Upper lobe of left lung (tissue), 6 donors: ENCODE data around the gene RGMA. TPM values are rescaled to one million over a fixed set of nuclear protein-coding genes. Genes with fewer than 3 reads are reported as not detected.

ENCODE experiments used
- ATAC-seq, 2 donors: fragments of 200-7000 bp; cut with Tn5 transposase; one replicate each; pipeline ENCODE4 v1.9.1; 2022; ENCODE audit warnings: mild to moderate bottlenecking in 2 of 2, moderate library complexity in 2 of 2; ENCODE audit not compliant: low FRiP score in 2 of 2
- DNase-seq, 2 donors: peaks; one replicate each; pipeline ENCODE4 v3.0.0-alpha.2; 2019 to 2020
- H3K27ac ChIP-seq, 4 donors: fragments of 200-600 bp; sonication (generic); one replicate each; pipeline ENCODE4 v1.5.1; 2016 to 2019
- H3K27me3 ChIP-seq, 4 donors: fragments of 200-600 bp; sonication (generic); one replicate each; pipeline ENCODE4 v1.5.1; 2017 to 2019
- H3K36me3 ChIP-seq, 4 donors: fragments of 200-600 bp; sonication (generic); one replicate each; pipeline ENCODE4 v1.5.1; 2016 to 2019
- H3K4me1 ChIP-seq, 4 donors: fragments of 200-600 bp; sonication (generic); one replicate each; pipeline ENCODE4 v1.5.1; 2018 to 2019
- H3K4me3 ChIP-seq, 4 donors: fragments of 200-600 bp; sonication (generic); one replicate each; pipeline ENCODE4 v1.5.1; 2017 to 2019; ENCODE audit warnings: mild to moderate bottlenecking in 2 of 4, moderate library complexity in 1 of 4
- H3K9me3 ChIP-seq, 4 donors: fragments of 200-600 bp; sonication (generic); one replicate each; pipeline ENCODE4 v1.5.1; 2018 to 2019
- EP300 ChIP-seq, 4 donors: sonication (generic); formaldehyde crosslinking; IDR thresholded peaks; one replicate each; pipeline ENCODE4 v1.5.1; 2017; ENCODE audit warnings: antibody characterized with exemption in 4 of 4, control low read depth in 2 of 4
- POLR2A ChIP-seq, 4 donors: fragments of 450-650 bp; IDR thresholded peaks; one replicate each; pipeline ENCODE4 v1.5.1; 2016 to 2017; ENCODE audit warnings: antibody characterized with exemption in 4 of 4, mild to moderate bottlenecking in 2 of 4
- POLR2AphosphoS5 ChIP-seq, 2 donors: sonication (generic); formaldehyde crosslinking; IDR thresholded peaks; one replicate each; pipeline ENCODE4 v1.5.1; 2017; ENCODE audit warnings: antibody characterized with exemption in 2 of 2
- WGBS, 2 donors: methylation state at CpG; one replicate each; pipeline ENCODE4 v1.1.5; 2017 to 2018; 5-methylcytosine and 5-hydroxymethylcytosine counted together
- total RNA-seq, 6 donors: library from RNA; depleted of rRNA in 4 of 6; stranded (reverse); fragments of >200 nt in 4 of 6; gene quantifications; one replicate each; pipeline versions ENCODE4 v1.1.0 to v1.2.1, GENCODE V29; 2016 to 2021
- TF ChIP-seq, protein P1 (sequence below), 6 experiments: fragments of 450-650 bp in 4 of 6; fragments of 200-600 bp in 2 of 6; sonication (generic) in 2 of 6; IDR thresholded peaks; one replicate each; pipeline ENCODE4 v1.5.1; 2016 to 2019; ENCODE audit warnings: antibody characterized with exemption in 6 of 6
- donor health status: DM: no; HTN: no; CAD: no; lungs with moderate emphysema.
- donor health status: DM: no; HTN: yes; CAD: no; lungs with severe emphysema.

RGMA gene
- total RNA-seq, 6 donors from 2014 or later = 2.3 to 14.2 (median 4.8) TPM

DNA sequence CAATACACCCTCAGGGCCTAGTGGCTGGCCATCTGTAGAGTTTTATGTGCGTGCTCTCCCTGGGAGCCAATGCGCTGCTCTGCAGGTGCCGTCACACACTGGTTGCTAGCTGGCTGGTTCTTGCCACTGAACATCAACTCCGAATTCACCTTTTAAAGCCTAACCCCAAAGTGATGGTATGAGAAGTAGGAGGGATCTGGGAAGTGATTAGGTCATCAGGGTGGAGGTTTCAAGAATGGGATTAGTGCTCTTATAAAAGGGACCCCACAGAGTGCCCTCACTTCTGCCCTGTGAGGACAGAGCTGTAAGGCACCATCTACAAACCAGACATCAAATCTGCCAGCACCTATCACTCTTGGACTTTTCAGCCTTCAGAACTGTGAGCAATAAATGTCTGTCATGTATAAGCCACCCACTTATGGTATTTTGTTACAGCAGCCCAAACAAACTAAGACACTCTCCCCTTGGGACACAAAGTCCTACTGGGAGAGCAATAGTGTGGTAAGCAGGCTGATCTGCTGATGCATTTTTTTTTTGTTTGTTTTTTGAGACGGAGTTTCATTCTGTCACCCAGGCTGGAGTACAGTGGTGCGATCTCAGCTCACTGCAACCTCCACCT, 20.3 kb downstream of the RGMA start:
- WGBS, 2 donors = 87 to 97% methylated on average over 5 to 6 of the region's 6 CpGs
- ATAC-seq = no peak

DNA sequence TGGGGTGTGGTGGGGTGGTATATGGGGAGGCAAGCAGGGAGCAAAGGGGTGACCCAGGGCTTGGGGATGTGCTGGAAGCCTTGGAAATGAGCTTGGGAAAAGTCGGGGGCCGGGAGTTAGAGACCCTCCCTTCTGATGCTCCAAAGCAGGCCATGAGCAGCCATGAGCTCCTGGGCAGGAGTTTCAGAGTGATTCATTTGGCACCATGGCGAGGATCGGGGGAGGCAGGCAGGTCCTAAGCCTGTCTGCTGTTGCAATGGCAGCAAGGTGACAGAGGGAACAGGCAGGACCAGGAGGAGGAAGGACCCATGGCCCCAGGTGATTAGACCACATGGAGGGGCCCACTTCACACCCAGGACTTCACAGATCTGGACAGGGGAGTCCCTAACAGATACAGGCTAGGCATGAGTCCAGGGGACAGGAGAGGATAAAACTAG, 21.3 kb downstream of the RGMA start:
- no peak for ATAC-seq
- WGBS, 2 donors = 73 to 81% methylated on average over 2 to 4 of the region's 4 CpGs

More for the DNA sequence above, 20.3 kb downstream of the RGMA start:
- Histone ChIP-seq H3K9me3 (no peaks in the 10 kb centered on the region), H3K4me3 (no peak overlapping the region), H3K36me3 (no peaks in the 10 kb centered on the region), H3K4me1 (peaks cover 10 to 26% (median 15%) of the 10 kb centered on the region in 4 donors), H3K27ac (no peak overlapping the region), H3K27me3 (peaks cover 0 to 13% (median 3%) of the 10 kb centered on the region in 4 donors)
- no peak for TF ChIP-seq POLR2AphosphoS5 (IDR thresholded peaks at IDR 0.05)
- TF ChIP-seq POLR2A (IDR thresholded peaks at IDR 0.05) = no peak
- TF ChIP-seq, protein P1, sequence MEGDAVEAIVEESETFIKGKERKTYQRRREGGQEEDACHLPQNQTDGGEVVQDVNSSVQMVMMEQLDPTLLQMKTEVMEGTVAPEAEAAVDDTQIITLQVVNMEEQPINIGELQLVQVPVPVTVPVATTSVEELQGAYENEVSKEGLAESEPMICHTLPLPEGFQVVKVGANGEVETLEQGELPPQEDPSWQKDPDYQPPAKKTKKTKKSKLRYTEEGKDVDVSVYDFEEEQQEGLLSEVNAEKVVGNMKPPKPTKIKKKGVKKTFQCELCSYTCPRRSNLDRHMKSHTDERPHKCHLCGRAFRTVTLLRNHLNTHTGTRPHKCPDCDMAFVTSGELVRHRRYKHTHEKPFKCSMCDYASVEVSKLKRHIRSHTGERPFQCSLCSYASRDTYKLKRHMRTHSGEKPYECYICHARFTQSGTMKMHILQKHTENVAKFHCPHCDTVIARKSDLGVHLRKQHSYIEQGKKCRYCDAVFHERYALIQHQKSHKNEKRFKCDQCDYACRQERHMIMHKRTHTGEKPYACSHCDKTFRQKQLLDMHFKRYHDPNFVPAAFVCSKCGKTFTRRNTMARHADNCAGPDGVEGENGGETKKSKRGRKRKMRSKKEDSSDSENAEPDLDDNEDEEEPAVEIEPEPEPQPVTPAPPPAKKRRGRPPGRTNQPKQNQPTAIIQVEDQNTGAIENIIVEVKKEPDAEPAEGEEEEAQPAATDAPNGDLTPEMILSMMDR (IDR thresholded peaks at IDR 0.05) = no peak
- no peak for TF ChIP-seq EP300 (IDR thresholded peaks at IDR 0.05)
- no peak for DNase-seq

DNA sequence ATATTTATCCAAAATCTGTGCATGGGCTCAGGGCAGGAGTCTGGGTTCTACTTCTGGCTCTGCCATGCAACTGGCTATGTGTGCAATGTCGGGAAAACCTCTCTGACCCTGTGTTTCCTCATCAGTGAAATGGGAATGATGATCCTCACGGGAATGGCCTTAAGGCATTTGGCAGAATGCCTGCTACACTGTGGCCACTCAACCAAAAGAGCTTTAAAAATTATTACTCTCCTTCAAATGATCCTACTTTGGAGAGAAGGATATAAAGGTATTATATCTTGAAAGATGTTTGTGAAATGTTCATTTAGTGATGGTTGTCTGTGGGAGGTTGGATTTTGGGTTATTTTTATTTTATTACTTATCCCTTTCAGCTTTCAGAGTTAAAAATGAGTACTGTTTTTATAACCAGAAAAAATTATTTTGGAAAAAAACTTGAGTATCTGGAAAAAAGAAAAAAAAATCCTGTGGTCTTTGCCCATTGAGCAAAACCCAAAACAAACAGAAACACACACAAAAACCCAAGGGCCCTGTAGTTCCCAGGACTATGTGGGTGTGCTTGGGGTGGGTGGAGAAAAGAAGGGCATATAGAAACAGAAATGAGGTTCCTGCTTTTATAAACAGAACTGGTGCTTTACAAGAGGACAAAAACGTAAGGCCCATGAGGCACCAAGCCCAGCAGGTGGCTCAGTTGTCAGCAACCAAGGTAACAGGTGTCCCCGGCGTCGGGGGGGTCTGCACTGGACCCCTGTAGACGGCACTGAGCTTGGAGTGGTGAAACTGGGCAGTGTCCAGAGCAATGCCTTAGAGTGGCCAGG, 22.0 kb downstream of the RGMA start:
- Histone ChIP-seq H3K4me3 (no peak overlapping the region), H3K4me1 (peaks cover 0 to 9% (median 6%) of the 10 kb centered on the region in 4 donors), H3K27me3 (no peaks in the 10 kb centered on the region), H3K36me3 (no peaks in the 10 kb centered on the region), H3K9me3 (no peaks in the 10 kb centered on the region), H3K27ac (no peak overlapping the region)
- WGBS, 2 donors = 56% methylated on average over 7 of the region's 7 CpGs
- ATAC-seq (no peak), DNase-seq (peak in 1 of 2 donors; percentile 31)
- TF ChIP-seq, protein P1 (IDR thresholded peaks at IDR 0.05) = no peak
- TF ChIP-seq POLR2AphosphoS5 (IDR thresholded peaks at IDR 0.05) = no peak
- no peak for TF ChIP-seq POLR2A (IDR thresholded peaks at IDR 0.05)
- TF ChIP-seq EP300 (IDR thresholded peaks at IDR 0.05) = no peak

More for the DNA sequence above, 21.3 kb downstream of the RGMA start:
- TF ChIP-seq POLR2A (IDR thresholded peaks at IDR 0.05) = no peak
- no peak for TF ChIP-seq POLR2AphosphoS5 (IDR thresholded peaks at IDR 0.05)
- TF ChIP-seq EP300 (IDR thresholded peaks at IDR 0.05) = no peak
- TF ChIP-seq, protein P1 (IDR thresholded peaks at IDR 0.05) = no peak
- no peak overlapping the region for H3K4me3 ChIP-seq
- H3K27me3 ChIP-seq = peaks cover 0 to 5% (median 2%) of the 10 kb centered on the region in 4 donors
- peaks cover 3 to 15% (median 7%) of the 10 kb centered on the region in 4 donors for H3K4me1 ChIP-seq
- no peaks in the 10 kb centered on the region for H3K36me3 ChIP-seq
- no peaks in the 10 kb centered on the region for H3K9me3 ChIP-seq
- no peak overlapping the region for H3K27ac ChIP-seq
- DNase-seq = no peak

DNA sequence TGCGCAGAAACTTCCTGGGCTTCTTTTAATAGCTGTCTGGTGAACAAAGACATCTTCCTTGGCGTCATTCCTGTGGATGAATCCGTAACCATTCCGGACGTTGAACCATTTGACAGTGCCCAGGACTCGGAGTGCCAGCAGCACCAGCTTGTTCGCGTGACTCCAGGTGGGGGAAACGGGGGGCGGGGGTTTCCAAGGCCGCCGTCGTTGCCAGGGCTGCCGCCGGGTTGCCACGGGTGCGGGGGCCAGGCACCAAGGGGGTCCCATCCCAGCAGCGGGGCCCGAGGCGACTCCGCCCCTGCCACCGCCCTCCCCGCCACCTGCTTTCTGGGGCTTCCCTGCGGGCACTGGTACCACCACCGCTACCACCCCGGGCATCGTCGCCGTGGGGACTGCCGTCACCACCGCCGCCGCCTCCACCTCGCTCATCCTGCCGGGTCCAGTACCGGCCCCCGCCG, 22.8 kb downstream of the RGMA start:
- ATAC-seq = no peak
- H3K36me3 ChIP-seq = no peaks in the 10 kb centered on the region
- no peaks in the 10 kb centered on the region for H3K9me3 ChIP-seq
- peaks cover 0 to 10% (median 2%) of the 10 kb centered on the region in 4 donors for H3K4me1 ChIP-seq
- no peak overlapping the region for H3K4me3 ChIP-seq
- no peaks in the 10 kb centered on the region for H3K27me3 ChIP-seq
- peak in 1 of 2 donors; percentile 84 for DNase-seq
- no peak for TF ChIP-seq POLR2AphosphoS5 (IDR thresholded peaks at IDR 0.05)
- TF ChIP-seq POLR2A (IDR thresholded peaks at IDR 0.05) = no peak
- no peak for TF ChIP-seq EP300 (IDR thresholded peaks at IDR 0.05)
- TF ChIP-seq, protein P1 (IDR thresholded peaks at IDR 0.05) = no peak
- WGBS, 2 donors = 96% methylated on average over 26 to 38 of the region's 38 CpGs
- H3K27ac ChIP-seq = no peak overlapping the region
